SH-SY5Y (cell line): ENCODE measurements around the gene RTEL1.

Source experiments
- GATA2 ChIP-seq: IDR thresholded peaks from 2 replicates; pipeline ENCODE4 v1.6.1; 2011; ENCODE audit warnings: mild to moderate bottlenecking, low read depth, low read length
- GATA3 ChIP-seq: IDR thresholded peaks from 2 replicates; pipeline ENCODE4 v1.6.1; 2011; ENCODE audit warnings: low read depth, mild to moderate bottlenecking, low read length, moderate library complexity

- TF ChIP-seq GATA2 (no peak), GATA3 (no peak)
Measured at GRCh38 chr20:63682384-63683139, 24.4 kb downstream of the RTEL1 start.
